Left ventricle myocardium superior (tissue), 1 donor: ENCODE results near the gene MOCS1. TPM values are rescaled to one million over a fixed set of nuclear protein-coding genes. Genes with fewer than 3 reads are reported as not detected.

Experiments used
- ATAC-seq: fragments of 200-7000 bp; cut with Tn5 transposase; one replicate; pipeline ENCODE4 v1.9.1; 2020; ENCODE audit warnings: mild to moderate bottlenecking, moderate library complexity
- DNase-seq: peaks from one replicate; pipeline ENCODE4 v3.0.0-alpha.2; 2020
- intact Hi-C: fragments of 100-400 bp; cut with micrococcal nuclease; formaldehyde crosslinking; loops from one replicate; pipeline ENCODE4 v1.11.0; 2022
- total RNA-seq: library from RNA; stranded (reverse); fragmentation: NEBNext Ultra II Directional; extraction: Animal tissue kit (Norgen Biotek cat#: 25700); gene quantifications from one replicate; pipeline ENCODE4 v1.2.1, GENCODE V29; 2021
- donor health status: DM: no; HTN: yes; CAD: no; lungs with severe emphysema.

The MOCS1 gene
- total RNA-seq, 1 donor from 2014 or later: 24.7 TPM

DNA sequence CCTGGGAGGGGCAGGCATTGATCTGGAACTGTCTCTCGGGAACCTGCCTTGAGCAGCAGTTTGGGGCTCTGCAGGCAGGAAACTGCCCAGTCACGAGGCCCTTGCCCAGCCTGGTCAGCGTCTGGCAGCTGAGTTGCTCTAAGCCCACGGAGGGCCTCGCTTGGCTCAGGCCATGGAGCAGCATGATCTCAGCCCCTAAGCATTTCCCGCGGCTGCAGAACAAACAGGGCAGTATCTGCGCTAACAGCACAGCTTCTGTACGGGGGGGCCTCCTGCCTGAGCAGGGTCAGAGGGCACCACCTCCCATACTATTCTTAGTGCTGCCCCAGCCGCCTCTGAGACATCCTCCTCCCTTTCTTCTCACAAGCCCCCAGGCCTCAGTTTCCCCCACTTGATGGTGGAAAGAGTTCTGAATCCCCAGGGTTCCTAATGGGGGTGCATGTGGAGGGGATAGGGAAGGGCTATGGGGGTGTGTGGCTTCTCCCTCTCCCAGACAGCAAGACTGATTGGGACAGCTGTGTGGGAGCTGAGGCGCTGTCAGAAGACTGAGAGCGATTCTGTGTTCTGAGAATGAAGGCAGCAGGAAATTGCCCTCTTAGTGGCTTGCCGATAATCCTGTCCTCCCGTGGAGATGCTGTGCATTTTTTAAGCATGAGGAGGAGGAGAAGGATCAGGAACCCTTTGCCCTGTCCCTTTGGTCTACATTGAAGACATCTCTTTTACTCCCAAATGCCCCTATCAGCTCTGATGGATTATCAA lies 46.4 kb downstream of the MOCS1 start:
- intact Hi-C loops: no loop called here
- ATAC-seq: peak; percentile 95
- DNase-seq: peak; percentile 87

DNA sequence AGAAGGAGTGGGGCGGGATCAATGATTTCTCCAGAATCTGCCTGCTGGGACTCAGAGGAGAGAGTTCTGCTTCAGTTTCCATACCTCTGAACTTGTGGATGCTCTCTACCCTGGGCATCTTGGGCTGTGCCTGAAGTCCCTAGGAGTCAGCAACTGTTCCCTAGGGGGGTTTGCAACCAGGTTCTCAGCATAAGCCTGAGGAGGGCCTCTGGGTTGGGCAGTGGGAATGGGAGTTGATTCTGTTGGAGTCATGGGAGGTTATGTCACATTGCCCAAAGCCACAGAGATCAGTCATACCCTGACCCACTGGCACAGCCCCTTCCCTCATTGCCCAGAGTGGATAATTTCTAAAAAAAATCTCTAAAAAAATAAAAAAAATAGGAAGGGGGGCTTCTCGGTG lies 47.4 kb downstream of the MOCS1 start:
- no peak for ATAC-seq
- DNase-seq: no peak
- intact Hi-C loops: no loop called here

DNA sequence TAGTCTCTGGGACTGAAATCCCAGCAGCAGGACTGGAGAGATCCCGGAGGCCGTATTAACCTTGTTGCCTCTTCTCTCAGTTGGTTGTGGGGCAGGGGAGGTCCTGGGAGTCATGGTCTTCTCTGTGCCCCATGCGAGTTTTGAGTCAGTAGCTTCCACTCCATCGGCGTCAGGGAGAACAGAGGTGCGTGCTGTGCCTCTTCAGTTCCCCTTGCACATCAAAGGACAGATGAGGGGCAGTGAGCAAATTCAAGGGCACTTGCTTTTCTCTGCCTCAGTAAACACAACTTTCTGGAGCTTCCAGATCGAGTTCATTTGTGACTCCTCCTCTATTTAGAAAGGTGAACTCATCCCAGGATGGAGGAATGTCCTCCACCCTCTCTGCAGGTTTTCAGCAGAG lies 48.6 kb downstream of the MOCS1 start:
- intact Hi-C loops: no loop called here
- DNase-seq: no peak
- ATAC-seq: no peak

DNA sequence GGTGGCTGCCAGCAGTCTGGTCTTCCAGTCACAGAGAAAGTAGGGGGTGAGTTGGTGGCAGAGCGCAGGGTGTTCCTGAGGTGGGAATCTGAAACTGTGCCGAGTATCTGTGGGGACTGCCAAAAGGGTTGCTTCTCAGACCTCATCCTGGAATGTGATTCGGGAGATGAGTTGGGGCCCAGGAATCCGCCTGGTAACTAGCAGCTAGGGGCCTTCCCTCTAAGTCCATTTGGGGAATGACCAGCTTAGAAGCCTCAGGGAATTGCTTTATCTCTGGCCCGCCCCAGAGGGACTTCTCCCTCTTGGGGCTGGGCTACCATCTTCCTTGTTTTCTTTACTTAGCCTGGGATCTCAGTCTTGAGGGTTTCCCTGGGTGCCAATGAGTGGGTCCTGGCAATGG lies 49.6 kb downstream of the MOCS1 start:
- no peak for DNase-seq
- intact Hi-C loops: no loop called here
- no peak for ATAC-seq

DNA sequence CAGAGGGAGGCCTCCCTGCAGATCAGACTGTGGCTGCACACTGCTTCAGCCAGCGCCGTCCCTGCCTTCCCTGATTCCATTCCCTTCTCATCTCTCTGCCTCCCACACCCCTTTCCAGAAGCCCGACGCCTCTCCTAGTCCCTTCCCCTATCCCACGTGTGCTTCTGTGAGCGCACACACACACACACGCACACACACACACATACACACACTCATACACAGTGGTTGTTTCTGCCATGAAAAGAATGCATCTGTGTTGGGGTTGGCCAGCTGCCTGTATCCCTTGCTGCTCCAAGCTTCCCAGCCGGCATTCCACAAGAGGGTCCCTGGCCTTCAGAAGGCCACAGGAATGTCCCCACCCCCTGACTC lies 51.7 kb downstream of the MOCS1 start:
- ATAC-seq (peak; percentile 68), DNase-seq (peak; percentile 62)
- intact Hi-C loops: no loop called here

DNA sequence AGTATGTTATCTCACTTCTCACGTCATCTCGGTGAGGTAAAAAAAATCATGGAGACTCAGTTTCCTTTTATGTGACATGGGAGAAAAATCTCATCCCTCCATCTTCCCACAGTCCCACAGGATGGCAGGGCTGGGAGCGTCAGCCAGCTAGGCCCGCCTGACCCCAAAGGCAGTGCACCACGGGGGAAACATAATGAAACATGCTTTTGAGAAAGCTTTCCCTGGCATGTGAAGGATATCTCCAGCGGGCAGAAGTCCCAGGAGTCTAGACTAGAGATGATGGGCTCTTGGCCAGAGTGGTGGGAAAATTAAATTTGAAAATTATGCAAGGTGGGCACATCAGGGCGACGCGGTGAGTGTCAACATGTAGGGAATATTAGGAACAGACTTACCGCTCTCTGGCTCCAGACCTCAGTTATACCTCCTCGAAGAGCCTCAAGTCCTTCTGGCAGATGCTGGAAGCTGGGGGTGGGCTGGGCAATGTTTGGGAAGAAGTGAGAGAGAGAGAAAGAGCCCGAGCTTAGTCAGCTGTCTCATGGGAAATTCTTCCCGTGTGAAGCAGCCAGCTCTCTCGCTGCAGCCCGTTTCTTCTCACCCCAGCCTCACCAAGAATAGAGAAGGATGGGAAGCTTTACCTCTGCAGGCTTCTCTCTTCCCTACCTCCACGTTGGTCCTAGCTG lies 52.3 kb downstream of the MOCS1 start:
- peak; percentile 46 for DNase-seq
- intact Hi-C loops: no loop called here
- peak; percentile 47 for ATAC-seq

DNA sequence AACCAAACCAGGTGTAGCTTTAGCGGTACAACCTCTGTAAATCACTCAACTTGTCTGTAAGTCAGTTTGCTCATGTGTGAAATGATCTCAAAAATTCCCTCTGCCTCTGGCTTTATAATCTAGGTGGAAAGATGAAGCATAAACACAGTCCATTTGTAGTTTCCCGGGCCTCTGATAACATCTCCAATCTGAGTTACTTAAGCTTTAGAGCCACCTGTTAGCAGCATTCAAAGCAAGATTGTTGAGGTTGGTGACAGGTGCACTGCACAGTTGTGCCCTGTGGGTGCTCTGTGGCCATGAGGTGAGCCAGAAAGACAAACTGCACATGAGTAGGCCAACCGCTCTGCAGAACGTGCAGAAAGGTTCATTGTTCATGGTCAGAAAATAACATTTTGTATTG lies 53.7 kb downstream of the MOCS1 start:
- intact Hi-C loops: no loop called here
- DNase-seq: no peak
- no peak for ATAC-seq

DNA sequence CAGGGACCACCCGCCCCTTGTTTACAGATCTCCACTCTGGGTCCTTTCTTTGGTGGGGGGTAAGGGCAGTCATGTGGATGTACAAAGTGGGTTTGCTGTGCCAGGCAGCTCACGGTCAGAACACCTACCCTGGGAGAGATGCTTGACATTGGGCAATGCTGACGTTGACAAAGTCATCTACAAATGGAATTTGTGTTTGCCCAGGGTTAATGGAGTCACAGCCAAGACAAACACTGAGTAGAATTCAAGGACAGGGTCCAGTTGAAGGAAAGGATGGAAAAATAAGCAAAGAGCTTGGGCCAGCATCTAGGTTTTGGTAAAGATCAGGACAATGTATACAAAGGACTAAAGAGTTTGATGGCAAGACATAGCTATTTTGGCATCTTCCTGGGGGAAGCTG lies 54.7 kb downstream of the MOCS1 start:
- DNase-seq (no peak), ATAC-seq (no peak)
- intact Hi-C loops: no loop called here

DNA sequence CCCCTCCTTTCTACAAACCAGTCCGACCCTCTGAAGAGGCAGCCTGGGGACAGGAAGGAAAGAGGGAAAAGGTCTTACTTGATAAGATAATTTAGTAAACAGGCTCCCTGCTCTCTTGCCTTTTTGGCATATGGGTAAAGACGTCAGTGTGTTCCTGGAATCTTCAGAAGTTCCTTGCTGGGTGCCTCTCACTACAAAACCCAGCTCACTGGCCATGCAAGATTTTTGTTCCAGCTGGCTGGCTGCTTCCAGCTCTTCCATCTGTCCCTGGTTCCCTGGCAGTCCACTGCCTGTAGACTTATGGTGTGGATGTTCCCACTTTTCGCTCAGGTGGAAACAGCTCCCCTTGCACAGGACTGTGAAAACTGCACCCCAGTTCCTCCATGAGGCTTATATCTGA lies 57.4 kb downstream of the MOCS1 start:
- DNase-seq (no peak), ATAC-seq (no peak)
- intact Hi-C loops: no loop called here

DNA sequence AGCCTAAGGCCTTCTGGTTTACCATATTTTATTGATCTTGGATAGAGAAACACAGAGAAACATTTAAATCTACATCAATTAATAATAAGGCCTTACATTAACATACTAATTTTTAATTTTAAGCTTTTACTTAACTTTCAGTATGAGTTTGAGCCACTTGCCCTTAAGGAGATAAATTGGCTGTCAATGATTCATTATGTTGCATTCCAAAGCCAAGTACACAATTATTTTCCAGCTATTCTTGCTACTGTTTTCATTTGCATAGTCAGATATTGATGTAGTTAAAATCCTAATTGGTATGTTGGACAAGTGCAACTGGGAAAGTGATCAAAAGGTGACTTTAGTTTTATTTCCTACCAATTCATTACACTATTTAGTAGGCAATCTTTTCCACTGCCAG lies 58.2 kb downstream of the MOCS1 start:
- ATAC-seq: no peak
- no peak for DNase-seq
- intact Hi-C loops: no loop called here

DNA sequence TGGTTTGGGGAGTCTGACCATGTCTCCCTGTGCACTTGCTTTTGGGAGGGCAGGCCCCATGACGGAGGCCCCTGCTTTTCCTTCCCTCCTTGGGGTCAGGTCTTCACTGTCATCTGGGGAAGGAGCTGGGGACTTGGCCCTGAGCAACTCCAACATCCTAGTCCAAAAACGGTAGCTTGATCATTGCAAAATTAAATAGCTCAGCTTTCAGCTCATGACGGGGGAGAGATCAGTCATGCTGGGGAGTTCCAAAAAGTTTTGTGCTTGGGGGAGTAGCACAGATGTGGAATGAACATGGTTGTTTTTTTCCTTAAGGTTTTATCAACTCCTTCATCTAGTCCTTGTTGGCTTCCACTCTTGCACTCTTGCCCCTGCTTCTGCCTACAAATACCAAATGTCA lies 60.8 kb downstream of the MOCS1 start:
- intact Hi-C loops: no loop called here

DNA sequence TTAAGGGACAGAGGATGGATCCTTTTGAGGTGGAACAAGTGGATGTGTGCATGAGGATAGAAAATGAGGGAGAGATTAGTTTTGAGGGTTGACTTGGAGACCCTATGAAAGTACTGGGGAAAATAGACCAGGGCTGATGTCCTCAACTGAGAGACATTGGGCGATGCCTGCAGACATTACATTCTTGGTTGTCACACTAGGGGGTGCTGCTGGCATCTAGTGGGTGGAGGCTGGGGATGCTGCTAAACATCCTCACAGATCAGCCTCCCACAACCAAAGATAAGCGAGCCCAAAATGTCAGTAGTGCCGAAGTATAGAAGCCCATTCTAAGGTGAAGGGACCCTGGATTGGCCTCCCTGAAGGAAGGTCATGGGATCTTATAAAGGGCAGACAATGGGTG lies 63.3 kb downstream of the MOCS1 start:
- no peak for ATAC-seq
- intact Hi-C loops: no loop called here

More for the DNA sequence above, 60.8 kb downstream of the MOCS1 start:
- DNase-seq (no peak), ATAC-seq (no peak)

DNA sequence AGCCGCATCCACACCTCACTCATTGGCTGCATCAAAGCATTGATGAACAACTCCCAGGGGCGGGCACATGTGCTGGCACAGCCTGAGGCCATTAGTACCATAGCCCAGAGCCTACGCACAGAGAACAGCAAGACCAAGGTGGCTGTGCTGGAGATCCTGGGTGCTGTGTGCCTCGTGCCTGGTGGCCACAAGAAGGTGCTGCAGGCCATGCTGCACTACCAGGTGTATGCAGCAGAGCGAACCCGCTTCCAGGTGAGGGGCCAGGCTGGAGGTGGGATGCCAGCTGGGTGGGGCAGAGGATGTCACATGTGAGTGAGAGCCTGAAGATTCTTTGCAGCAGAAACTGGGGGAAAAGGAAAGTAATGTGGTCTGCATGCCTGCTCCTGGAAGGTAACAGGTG lies 66.7 kb downstream of the MOCS1 start:
- ATAC-seq (no peak), DNase-seq (no peak)
- intact Hi-C loops: no loop called here

More for the DNA sequence above, 63.3 kb downstream of the MOCS1 start:
- DNase-seq: no peak

DNA sequence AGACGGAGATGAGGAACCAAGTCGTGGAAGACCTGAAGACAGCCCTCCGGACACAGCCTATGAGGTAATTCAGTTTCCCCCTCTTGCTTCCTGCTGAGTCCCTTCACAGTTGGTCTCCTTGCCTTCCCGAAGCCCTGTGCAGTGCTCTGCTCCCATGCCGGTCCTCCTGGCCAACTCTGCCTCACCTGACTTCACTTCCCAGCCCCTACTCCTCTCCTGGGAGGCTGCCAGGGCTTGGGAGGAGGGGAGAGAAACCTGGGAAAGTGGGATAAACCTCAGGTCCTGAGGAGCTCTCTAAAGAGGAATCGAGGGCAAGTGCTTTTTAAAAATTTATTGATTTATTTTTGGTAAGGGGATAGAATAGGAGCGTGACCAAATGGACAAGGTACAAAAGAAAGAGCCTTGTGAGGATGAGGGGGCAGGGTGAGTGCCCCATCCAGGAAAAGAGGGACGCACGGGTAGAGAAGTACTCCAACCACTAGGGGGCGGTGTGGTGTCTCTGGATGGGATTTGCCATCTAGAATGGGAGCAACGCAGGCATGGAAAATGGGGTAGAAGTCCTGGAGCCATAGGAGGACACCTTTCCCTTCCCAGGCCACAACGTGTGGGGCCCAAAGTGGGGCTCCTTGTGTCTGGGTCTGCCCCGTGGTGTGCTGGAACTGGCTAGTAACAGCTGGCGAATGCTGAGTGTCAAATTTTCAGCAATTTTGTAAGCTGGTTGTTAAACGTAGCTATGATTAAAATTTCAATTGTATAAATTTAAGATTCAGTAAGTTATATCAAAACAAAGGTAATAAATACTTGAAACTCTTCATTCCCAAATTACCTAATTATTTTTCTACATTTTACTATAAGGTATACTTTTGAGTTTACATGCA lies 69.0 kb downstream of the MOCS1 start:
- DNase-seq (peak; percentile 76), ATAC-seq (peak; percentile 69)
- intact Hi-C loops: no loop called here

DNA sequence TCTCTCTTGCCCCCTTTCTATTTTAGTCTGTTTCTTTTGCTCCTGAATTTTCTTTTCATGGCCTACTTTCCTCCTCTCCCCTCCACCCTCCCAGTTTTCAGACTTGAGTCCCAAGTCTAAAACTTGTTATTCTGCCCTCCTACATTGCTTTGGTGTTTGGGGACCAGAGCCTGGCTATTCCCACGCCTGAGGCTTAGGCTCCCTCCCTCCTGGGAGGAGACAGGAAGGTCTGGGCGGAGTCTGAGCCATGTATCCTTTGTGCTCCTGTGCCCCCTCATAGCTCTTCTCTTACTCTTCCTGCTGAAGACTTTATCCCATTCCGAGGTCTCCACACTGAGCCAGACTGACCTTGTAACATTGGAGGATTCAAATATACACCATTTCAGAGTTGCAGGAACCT lies 72.6 kb downstream of the MOCS1 start:
- ATAC-seq: peak; percentile 71
- DNase-seq: no peak
- intact Hi-C loops: no loop called here

DNA sequence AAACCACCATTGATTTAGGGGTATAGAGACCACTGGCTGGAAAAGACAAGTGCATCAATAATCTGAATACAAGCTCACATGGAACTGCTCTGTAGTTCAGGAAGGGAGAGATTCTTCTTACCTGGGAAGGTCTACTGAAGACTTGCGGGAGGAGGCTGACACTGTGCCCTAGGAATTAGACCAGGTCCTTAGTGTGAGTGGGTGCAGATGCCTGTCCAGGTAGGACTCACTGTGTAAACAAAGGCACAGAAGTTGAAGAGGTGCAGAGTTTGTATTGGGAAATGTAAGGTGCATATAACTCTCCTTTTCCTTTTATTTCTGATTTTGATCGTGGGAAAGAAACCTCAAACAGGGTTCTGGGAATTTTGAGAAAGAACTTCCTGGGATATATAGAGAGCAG lies 75.2 kb downstream of the MOCS1 start:
- intact Hi-C loops: no loop called here
- ATAC-seq: no peak

DNA sequence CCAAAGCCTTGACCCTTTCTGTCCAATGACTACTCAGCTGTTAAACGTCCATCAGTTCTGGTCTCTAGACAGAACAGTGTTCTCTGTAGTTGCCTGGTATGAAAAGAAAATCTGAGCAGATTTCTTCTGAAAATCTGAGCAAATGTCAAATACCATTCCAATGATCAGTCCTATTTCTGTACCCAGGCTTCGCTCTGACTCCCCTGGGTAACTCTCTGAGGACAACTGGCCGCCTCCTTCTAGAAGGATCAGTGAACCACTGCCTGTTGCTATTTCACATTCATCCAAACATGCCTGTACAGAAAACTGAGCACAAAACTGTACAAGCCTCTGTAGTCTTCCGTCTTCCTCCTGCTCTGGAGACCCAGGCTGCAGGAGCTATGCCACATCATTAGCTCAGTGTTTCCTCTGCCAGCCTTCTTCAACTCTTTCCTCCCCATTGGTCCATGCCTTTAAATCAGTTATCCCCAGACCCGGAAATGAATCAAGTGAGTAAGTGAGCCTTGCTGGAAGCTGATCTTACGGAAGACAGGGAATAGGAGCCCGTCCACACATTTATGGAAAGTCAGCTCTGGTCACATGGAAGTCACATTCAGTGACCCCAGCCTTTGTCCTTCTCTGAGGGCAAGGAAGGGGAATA lies 78.8 kb downstream of the MOCS1 start:
- ATAC-seq (no peak), DNase-seq (no peak)
- intact Hi-C loops: no loop called here

More for the DNA sequence above, 75.2 kb downstream of the MOCS1 start:
- no peak for DNase-seq
